ELR (cell line): ENCODE data around the gene DOK3.

Experiments
- DNase-seq: peaks from one replicate; pipeline ENCODE4 v3.0.0-alpha.2; 2015; ENCODE audit warnings: low read depth

Gene DOK3

GRCh38 chr5:177462021-177462670 is 47.5 kb downstream of the DOK3 start:
- DNase-seq, result no peak

- no peak for DNase-seq
Observed at GRCh38 chr5:177459819-177460628, 49.6 kb downstream of the DOK3 start.

GRCh38 chr5:177459357-177459756 is 50.3 kb downstream of the DOK3 start:
- DNase-seq, result no peak

- DNase-seq, result peak; percentile 66
Observed at GRCh38 chr5:177458912-177459350, 50.7 kb downstream of the DOK3 start.

- DNase-seq, result no peak
Observed at GRCh38 chr5:177457852-177458681, 51.6 kb downstream of the DOK3 start.

GRCh38 chr5:177456976-177457851 is 52.4 kb downstream of the DOK3 start:
- peak; percentile 99 for DNase-seq

GRCh38 chr5:177456591-177456964 is 53.0 kb downstream of the DOK3 start:
- no peak for DNase-seq

GRCh38 chr5:177455661-177456590 is 53.7 kb downstream of the DOK3 start:
- DNase-seq, result peak; percentile 92

GRCh38 chr5:177455036-177455660 is 54.5 kb downstream of the DOK3 start:
- peak; percentile 79 for DNase-seq

GRCh38 chr5:177454397-177455035 is 55.1 kb downstream of the DOK3 start:
- peak; percentile 89 for DNase-seq

GRCh38 chr5:177453852-177454396 is 55.7 kb downstream of the DOK3 start:
- DNase-seq, result no peak

- no peak for DNase-seq
Observed at GRCh38 chr5:177452688-177453638, 56.7 kb downstream of the DOK3 start.
